Ishikawa (cell line): ENCODE results near the gene ANKS4B.

Experiments used
- CEBPB ChIP-seq: IDR thresholded peaks from 2 replicates; pipeline ENCODE4 v1.6.1; 2012
- EGR1 ChIP-seq: IDR thresholded peaks from 2 replicates; pipeline ENCODE4 v1.6.1; 2012
- EP300 ChIP-seq: IDR thresholded peaks from 2 replicates; pipeline ENCODE4 v1.6.1; 2012; ENCODE audit warnings: borderline replicate concordance
- FOXM1 ChIP-seq: IDR thresholded peaks from 2 replicates; pipeline ENCODE4 v1.6.1; 2012; ENCODE audit warnings: low read depth, borderline replicate concordance
- NFIC ChIP-seq: IDR thresholded peaks from 2 replicates; pipeline ENCODE4 v1.6.1; 2012
- RAD21 ChIP-seq: IDR thresholded peaks from 2 replicates; pipeline ENCODE4 v1.6.1; 2012; ENCODE audit warnings: low read depth
- REST ChIP-seq: IDR thresholded peaks from 2 replicates; pipeline ENCODE4 v1.6.1; 2012; ENCODE audit warnings: low read depth, mild to moderate bottlenecking
- TAF1 ChIP-seq: IDR thresholded peaks from 2 replicates; pipeline ENCODE4 v1.6.1; 2012; ENCODE audit warnings: low read depth, mild to moderate bottlenecking
- TCF12 ChIP-seq: IDR thresholded peaks from 2 replicates; pipeline ENCODE4 v1.6.1; 2012; ENCODE audit warnings: low read depth
- TEAD4 ChIP-seq: IDR thresholded peaks from 2 replicates; pipeline ENCODE4 v1.6.1; 2012
- ZBTB7A ChIP-seq: IDR thresholded peaks from 2 replicates; pipeline ENCODE4 v1.6.1; 2012; ENCODE audit warnings: low read depth
- TF ChIP-seq, protein P1 (sequence below): IDR thresholded peaks from 2 replicates; pipeline ENCODE4 v1.6.1; 2012
- TF ChIP-seq, protein P2 (sequence below): IDR thresholded peaks from 2 replicates; pipeline ENCODE4 v1.6.1; 2012

GRCh38 chr16:21285314-21285713, 51.8 kb downstream of the ANKS4B start:
- TF ChIP-seq, protein P1, sequence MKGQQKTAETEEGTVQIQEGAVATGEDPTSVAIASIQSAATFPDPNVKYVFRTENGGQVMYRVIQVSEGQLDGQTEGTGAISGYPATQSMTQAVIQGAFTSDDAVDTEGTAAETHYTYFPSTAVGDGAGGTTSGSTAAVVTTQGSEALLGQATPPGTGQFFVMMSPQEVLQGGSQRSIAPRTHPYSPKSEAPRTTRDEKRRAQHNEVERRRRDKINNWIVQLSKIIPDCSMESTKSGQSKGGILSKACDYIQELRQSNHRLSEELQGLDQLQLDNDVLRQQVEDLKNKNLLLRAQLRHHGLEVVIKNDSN = no peak
- TF ChIP-seq TCF12 = no peak
- no peak for TF ChIP-seq EP300
- TF ChIP-seq, protein P2, sequence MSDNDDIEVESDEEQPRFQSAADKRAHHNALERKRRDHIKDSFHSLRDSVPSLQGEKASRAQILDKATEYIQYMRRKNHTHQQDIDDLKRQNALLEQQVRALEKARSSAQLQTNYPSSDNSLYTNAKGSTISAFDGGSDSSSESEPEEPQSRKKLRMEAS = no peak
- no peak for TF ChIP-seq CEBPB
- TF ChIP-seq RAD21 = no peak
- TF ChIP-seq REST = no peak
- no peak for TF ChIP-seq FOXM1
- no peak for TF ChIP-seq EGR1
- no peak for TF ChIP-seq TAF1
- no peak for TF ChIP-seq TEAD4
- TF ChIP-seq NFIC = no peak
- TF ChIP-seq ZBTB7A = no peak
